Measurements from ENCODE around the gene C19orf44.

- no peak for TF ChIP-seq CTCF (conservative IDR thresholded peaks at IDR 0.05; ENCODE audit: low read depth in 2 of 2)
- TF ChIP-seq EZH2 (IDR thresholded peaks at IDR 0.05; ENCODE audit: low read depth, unreplicated experiment), result no peak
- TF ChIP-seq REST (IDR thresholded peaks at IDR 0.05; ENCODE audit: unreplicated experiment), result no peak
- no peak for TF ChIP-seq POLR2AphosphoS5 (IDR thresholded peaks at IDR 0.05; ENCODE audit: low read depth)
- TF ChIP-seq CREB1 (CRISPR knock-in tag; IDR thresholded peaks at IDR 0.05; ENCODE audit: low read depth), result no peak
- TF ChIP-seq EZH2phosphoT487 (IDR thresholded peaks at IDR 0.05; ENCODE audit: unreplicated experiment), result no peak
- no peak for TF ChIP-seq ETS1 (IDR thresholded peaks at IDR 0.05)
- no peak for TF ChIP-seq JUNB (IDR thresholded peaks at IDR 0.05; ENCODE audit: unreplicated experiment)
- TF ChIP-seq ZNF331 (CRISPR knock-in tag; IDR thresholded peaks at IDR 0.05; ENCODE audit: low read depth), result no peak
Observed at GRCh38 chr19:16520986-16521624, 24.9 kb downstream of the C19orf44 start.
